K562 (cell line): ENCODE measurements around the gene RMC1. TPM values are rescaled to one million over a fixed set of nuclear protein-coding genes. Genes with fewer than 3 reads are reported as not detected.

Source experiments
- SUPT5H ChIP-seq: fragments of 450-650 bp; IDR thresholded peaks from 2 replicates; pipeline ENCODE4 v1.6.1; 2016
- polyA plus RNA-seq, 8 experiments: library from polyadenylated mRNA; depleted of rRNA in 4 of 8; stranded (reverse) in 5 of 8; unstranded in 3 of 8; fragments of >200 nt; fragmentation: Nextera tagmentation in 2 of 8; fragmentation: Illumina TruSeq in 1 of 8; extraction: Ambion mirVana in 2 of 8; extraction: Trizol in 1 of 8; gene quantifications; 2 replicates each; pipeline versions ENCODE4 v1.2.1 to v1.2.3, GENCODE V29; 2011 to 2014; ENCODE audit warnings: inconsistent platforms in 1 of 8, missing spikeins in 1 of 8
- total RNA-seq, 7 experiments: library from RNA; depleted of rRNA in 6 of 7; stranded (reverse); fragments of >200 nt in 6 of 7; fragmentation: Illumina TruSeq in 2 of 7; extraction: Trizol in 2 of 7; gene quantifications; 2 replicates each; pipeline versions ENCODE4 v1.2.1 to v1.2.3, GENCODE V29; 2011 to 2021; ENCODE audit warnings: low replicate concordance in 1 of 7
- TF ChIP-seq, protein P1 (sequence below): fragments of 250-450 bp; sonication (Bioruptor Pico); IDR thresholded peaks from 2 replicates; pipeline ENCODE4 v1.4.0; 2020; ENCODE audit warnings: mild to moderate bottlenecking, moderate library complexity, borderline replicate concordance
- TF ChIP-seq, protein P2 (sequence below), 2 experiments: fragments of 450-650 bp in 1 of 2; sonication (generic) in 1 of 2; formaldehyde crosslinking in 1 of 2; IDR thresholded peaks in 1 of 2; conservative IDR thresholded peaks in 1 of 2; 2 replicates each; pipeline versions ENCODE4 v1.6.1 to v1.8.1; 2016 to 2023; ENCODE audit warnings: mild to moderate bottlenecking in 2 of 2, moderate library complexity in 2 of 2, inconsistent platforms in 1 of 2, missing genetic modification reagents in 1 of 2
- TF ChIP-seq, protein P3 (sequence below): fragments of 250-450 bp; sonication (Bioruptor Pico); IDR thresholded peaks from 2 replicates; pipeline ENCODE4 v1.9.0; 2021; ENCODE audit warnings: mild to moderate bottlenecking, inconsistent platforms
- TF ChIP-seq, protein P4 (sequence below), 2 experiments: IDR thresholded peaks in 1 of 2; conservative IDR thresholded peaks in 1 of 2; 2 replicates each; pipeline ENCODE4 v1.6.1; 2016; ENCODE audit warnings: low read depth in 2 of 2, mild to moderate bottlenecking in 1 of 2, missing compliant biosample characterization in 1 of 2, missing genetic modification characterization in 1 of 2, moderate library complexity in 1 of 2

RMC1 gene
- total and polyA plus RNA-seq, 9 of the 15 experiments (the other 6 are each of a cell fraction or from before 2014, with no cell fraction given) = 7.5 to 42.4 (median 35.5) TPM

DNA sequence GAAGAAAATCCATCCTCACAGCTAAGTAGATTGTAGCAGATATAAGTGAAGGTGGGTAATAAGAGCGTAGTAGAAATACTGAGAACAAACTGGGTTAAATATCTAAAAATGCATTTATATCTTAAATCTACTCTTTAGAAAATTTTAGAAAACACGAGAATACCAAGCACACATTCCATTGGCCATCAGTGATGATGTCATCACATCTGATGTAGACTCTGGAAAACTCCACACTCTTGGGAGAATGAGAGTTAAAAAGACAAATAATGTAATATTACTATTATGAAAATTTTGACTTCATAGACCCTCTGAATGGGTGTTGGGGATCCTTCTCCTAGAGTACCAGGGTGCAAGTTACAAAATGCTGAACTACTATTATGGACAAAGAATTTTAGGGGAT is 46.5 kb upstream of the RMC1 start (continued):
- TF ChIP-seq, protein P1, sequence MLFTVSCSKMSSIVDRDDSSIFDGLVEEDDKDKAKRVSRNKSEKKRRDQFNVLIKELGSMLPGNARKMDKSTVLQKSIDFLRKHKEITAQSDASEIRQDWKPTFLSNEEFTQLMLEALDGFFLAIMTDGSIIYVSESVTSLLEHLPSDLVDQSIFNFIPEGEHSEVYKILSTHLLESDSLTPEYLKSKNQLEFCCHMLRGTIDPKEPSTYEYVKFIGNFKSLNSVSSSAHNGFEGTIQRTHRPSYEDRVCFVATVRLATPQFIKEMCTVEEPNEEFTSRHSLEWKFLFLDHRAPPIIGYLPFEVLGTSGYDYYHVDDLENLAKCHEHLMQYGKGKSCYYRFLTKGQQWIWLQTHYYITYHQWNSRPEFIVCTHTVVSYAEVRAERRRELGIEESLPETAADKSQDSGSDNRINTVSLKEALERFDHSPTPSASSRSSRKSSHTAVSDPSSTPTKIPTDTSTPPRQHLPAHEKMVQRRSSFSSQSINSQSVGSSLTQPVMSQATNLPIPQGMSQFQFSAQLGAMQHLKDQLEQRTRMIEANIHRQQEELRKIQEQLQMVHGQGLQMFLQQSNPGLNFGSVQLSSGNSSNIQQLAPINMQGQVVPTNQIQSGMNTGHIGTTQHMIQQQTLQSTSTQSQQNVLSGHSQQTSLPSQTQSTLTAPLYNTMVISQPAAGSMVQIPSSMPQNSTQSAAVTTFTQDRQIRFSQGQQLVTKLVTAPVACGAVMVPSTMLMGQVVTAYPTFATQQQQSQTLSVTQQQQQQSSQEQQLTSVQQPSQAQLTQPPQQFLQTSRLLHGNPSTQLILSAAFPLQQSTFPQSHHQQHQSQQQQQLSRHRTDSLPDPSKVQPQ (CRISPR knock-in tag) = no peak
- TF ChIP-seq, protein P2, sequence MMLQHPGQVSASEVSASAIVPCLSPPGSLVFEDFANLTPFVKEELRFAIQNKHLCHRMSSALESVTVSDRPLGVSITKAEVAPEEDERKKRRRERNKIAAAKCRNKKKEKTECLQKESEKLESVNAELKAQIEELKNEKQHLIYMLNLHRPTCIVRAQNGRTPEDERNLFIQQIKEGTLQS (IDR thresholded peaks at IDR 0.05) = peak; percentile 93
- TF ChIP-seq, protein P2 (CRISPR knock-in tag; conservative IDR thresholded peaks at IDR 0.05) = no peak
- TF ChIP-seq, protein P3, sequence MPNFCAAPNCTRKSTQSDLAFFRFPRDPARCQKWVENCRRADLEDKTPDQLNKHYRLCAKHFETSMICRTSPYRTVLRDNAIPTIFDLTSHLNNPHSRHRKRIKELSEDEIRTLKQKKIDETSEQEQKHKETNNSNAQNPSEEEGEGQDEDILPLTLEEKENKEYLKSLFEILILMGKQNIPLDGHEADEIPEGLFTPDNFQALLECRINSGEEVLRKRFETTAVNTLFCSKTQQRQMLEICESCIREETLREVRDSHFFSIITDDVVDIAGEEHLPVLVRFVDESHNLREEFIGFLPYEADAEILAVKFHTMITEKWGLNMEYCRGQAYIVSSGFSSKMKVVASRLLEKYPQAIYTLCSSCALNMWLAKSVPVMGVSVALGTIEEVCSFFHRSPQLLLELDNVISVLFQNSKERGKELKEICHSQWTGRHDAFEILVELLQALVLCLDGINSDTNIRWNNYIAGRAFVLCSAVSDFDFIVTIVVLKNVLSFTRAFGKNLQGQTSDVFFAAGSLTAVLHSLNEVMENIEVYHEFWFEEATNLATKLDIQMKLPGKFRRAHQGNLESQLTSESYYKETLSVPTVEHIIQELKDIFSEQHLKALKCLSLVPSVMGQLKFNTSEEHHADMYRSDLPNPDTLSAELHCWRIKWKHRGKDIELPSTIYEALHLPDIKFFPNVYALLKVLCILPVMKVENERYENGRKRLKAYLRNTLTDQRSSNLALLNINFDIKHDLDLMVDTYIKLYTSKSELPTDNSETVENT (CRISPR knock-in tag) = no peak
- TF ChIP-seq SUPT5H = no peak
- TF ChIP-seq, protein P4, sequence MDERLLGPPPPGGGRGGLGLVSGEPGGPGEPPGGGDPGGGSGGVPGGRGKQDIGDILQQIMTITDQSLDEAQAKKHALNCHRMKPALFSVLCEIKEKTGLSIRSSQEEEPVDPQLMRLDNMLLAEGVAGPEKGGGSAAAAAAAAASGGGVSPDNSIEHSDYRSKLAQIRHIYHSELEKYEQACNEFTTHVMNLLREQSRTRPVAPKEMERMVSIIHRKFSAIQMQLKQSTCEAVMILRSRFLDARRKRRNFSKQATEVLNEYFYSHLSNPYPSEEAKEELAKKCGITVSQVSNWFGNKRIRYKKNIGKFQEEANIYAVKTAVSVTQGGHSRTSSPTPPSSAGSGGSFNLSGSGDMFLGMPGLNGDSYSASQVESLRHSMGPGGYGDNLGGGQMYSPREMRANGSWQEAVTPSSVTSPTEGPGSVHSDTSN (CRISPR knock-in tag; IDR thresholded peaks at IDR 0.05; ENCODE audit: low read depth) = no peak
- TF ChIP-seq, protein P4 (tag; conservative IDR thresholded peaks at IDR 0.05; ENCODE audit: low read depth) = no peak
